ENCODE results near the gene CCDC92B. TPM values are rescaled to one million over a fixed set of nuclear protein-coding genes. Genes with fewer than 3 reads are reported as not detected.

Gene CCDC92B
- total and polyA plus RNA-seq, 2 of the 4 experiments (the other 2 are of a cell fraction), result not detected

DNA sequence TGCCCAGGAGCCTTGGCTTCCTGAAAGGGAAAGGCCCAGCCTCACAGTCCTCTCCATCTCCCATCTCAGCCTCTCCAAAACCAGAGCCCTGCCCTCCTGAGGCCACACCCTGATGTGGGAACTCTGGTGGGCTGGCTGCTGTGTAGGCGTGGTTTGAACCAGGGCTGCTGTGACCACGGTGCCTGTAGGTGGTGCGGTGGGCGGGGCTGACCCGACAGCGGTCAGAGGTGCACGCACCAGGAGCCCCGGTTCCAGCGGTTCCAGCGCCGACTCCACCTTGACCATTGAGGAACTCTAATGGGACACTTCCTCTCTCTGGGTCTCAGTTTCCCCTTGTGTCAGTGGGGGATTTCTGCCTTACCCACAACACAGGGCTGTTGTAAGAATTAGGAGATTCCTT is 49.2 kb upstream of the CCDC92B start:
- no peaks in the 10 kb centered on the region; the same call in 1 of the 2 replicates for H4K20me1 ChIP-seq (ENCODE audit: insufficient read depth, low read length)
- no peak for TF ChIP-seq SMC3 (IDR thresholded peaks at IDR 0.05; ENCODE audit: low read depth, low read length)
- TF ChIP-seq BHLHE40 (IDR thresholded peaks at IDR 0.05; ENCODE audit: low read depth, low read length), result no peak
- TF ChIP-seq NFE2L2 (IDR thresholded peaks at IDR 0.05; ENCODE audit: low read depth, low read length), result no peak
- no peak for TF ChIP-seq CHD1 (IDR thresholded peaks at IDR 0.05; ENCODE audit: low read depth, low read length)
- TF ChIP-seq CEBPB (IDR thresholded peaks at IDR 0.05; ENCODE audit: low read depth, low read length), result no peak
- TF ChIP-seq USF2 (IDR thresholded peaks at IDR 0.05; ENCODE audit: low read depth, low read length), result no peak
- no peak for TF ChIP-seq MXI1 (IDR thresholded peaks at IDR 0.05; ENCODE audit: borderline replicate concordance, low read depth, low read length)
- dilution Hi-C loops (cut with HindIII; ENCODE audit: low sequenced_read_pairs, unreplicated experiment) (no loop called here), intact Hi-C loops (cut with micrococcal nuclease) (no loop called here), in situ Hi-C loops (cut with MboI; ENCODE audit: low sequenced_read_pairs) (no loop called here)
- no peak overlapping the region for H4K91ac ChIP-seq (ENCODE audit: insufficient read depth, low read depth, low read length)
- no peaks in the 10 kb centered on the region for H3K79me1 ChIP-seq (ENCODE audit: low read depth in 1 of 2, low read length in 2 of 2)
- no peak overlapping the region for H2AK9ac ChIP-seq (replicated peaks; ENCODE audit: low read depth, low read length, poor library complexity)
- BruUV-seq (replicated peaks), result no TSS peak
- H3K4ac ChIP-seq (ENCODE audit: low read depth, low read length), result no peak overlapping the region
- no peak overlapping the region for H4K8ac ChIP-seq (ENCODE audit: low read depth in 2 of 2, low read length in 2 of 2)
- H2AK5ac ChIP-seq (ENCODE audit: low read depth, low read length), result no peak overlapping the region
- no peaks in the 10 kb centered on the region for H3K36me3 ChIP-seq (ENCODE audit: control insufficient read depth, insufficient read depth, low read length)
- DNase-seq (no peak), ATAC-seq (ENCODE audit: low read depth) (no peak)
- H2BK15ac ChIP-seq (ENCODE audit: low read depth, low read length), result no peak overlapping the region
- H3K9ac ChIP-seq (ENCODE audit: low read depth, low read length), result no peak overlapping the region
- no peak overlapping the region for H3K14ac ChIP-seq (replicated peaks; ENCODE audit: low read depth, low read length)
- CTCF ChIA-PET, result no interaction called here
- H3K4me3 ChIP-seq (ENCODE audit: insufficient read depth, low read depth, low read length), result no peak overlapping the region
- no peak overlapping the region for H2BK20ac ChIP-seq (ENCODE audit: low read depth, low read length)
- POLR2A ChIA-PET (ENCODE audit: unreplicated experiment), result no interaction called here
- H2AFZ ChIP-seq (replicated peaks; ENCODE audit: low read length, poor library complexity), result no peak overlapping the region
- H3K27ac ChIP-seq (ENCODE audit: insufficient read depth, low read length), result no peak overlapping the region
- H3K56ac ChIP-seq (ENCODE audit: extremely low read depth, insufficient read depth, low read length), result no peak overlapping the region
- no peaks in the 10 kb centered on the region for H3K4me1 ChIP-seq (ENCODE audit: control insufficient read depth, insufficient read depth, low read length)
- H2BK5ac ChIP-seq (ENCODE audit: low read depth, low read length, poor library complexity, severe bottlenecking), result no peak overlapping the region
- H3K9me3 ChIP-seq (ENCODE audit: control insufficient read depth, insufficient read depth, low read length), result no peaks in the 10 kb centered on the region
- no peaks in the 10 kb centered on the region for H3K9me1 ChIP-seq (ENCODE audit: insufficient read depth, low read length)
- no peak overlapping the region for H3K23ac ChIP-seq (ENCODE audit: low read depth, low read length)
- H4K5ac ChIP-seq (ENCODE audit: low read depth, low read length), result no peak overlapping the region
- WGBS, 2 experiments (ENCODE audit: extremely low coverage in 2 of 2, insufficient read length in 1 of 2), result 44% methylated on average over 7 of the region's 11 CpGs; no CpG with 5 or more reads in 1 of the 2 experiments
- no peak overlapping the region for H3K4me2 ChIP-seq (ENCODE audit: low read depth, low read length)
- no peak overlapping the region for H2BK120ac ChIP-seq (ENCODE audit: low read depth, low read length)
- H3K18ac ChIP-seq (ENCODE audit: low read depth, low read length), result no peak overlapping the region
- peaks cover 11% of the 10 kb centered on the region; the same call in 1 of the 2 replicates for H3K27me3 ChIP-seq (ENCODE audit: control insufficient read depth, insufficient read depth, low read length)

All from IMR-90 (cell line).